HepG2 (cell line): ENCODE measurements around the gene ATF1. TPM values are rescaled to one million over a fixed set of nuclear protein-coding genes. Genes with fewer than 3 reads are reported as not detected.

Experiments
- ATAC-seq: fragments of 200-7000 bp; cut with Tn5 transposase; 3 replicates; pipeline ENCODE4 v1.9.1; 2020; ENCODE audit warnings: mild to moderate bottlenecking, moderate library complexity
- BruUV-seq: library from RNA; stranded (reverse); fragments of 400-500 nt; replicated peaks from 2 replicates; lab custom pipeline; 2021; lab: Mats Ljungman, UMichigan
- CTCF ChIA-PET: fragments of 300-600 bp; formaldehyde crosslinking; extraction: SDS; loops from one replicate; lab custom pipeline; 2021; ENCODE audit warnings: low total read pairs, inconsistent platforms, low intra/inter-chr PET ratio; lab: Yijun Ruan, JAX
- POLR2A ChIA-PET: fragments of 350-600 bp; sonication (Branson Sonifier 250); formaldehyde crosslinking; loops from one replicate; lab custom pipeline; 2020; ENCODE audit warnings: antibody characterized with exemption, inconsistent platforms; lab: Yijun Ruan, JAX
- DNase-seq: peaks from one replicate; pipeline ENCODE4 v3.0.0-alpha.2; 2015; ENCODE audit warnings: low spot score
- FAIRE-seq: peaks from 3 replicates; lab custom pipeline; 2011; peaks lifted over from hg19 to GRCh38; lab: Jason Lieb, UNC
- H2AFZ ChIP-seq: one replicate; pipeline ENCODE4 v1.6.1; 2011; ENCODE audit warnings: low read length, inconsistent platforms
- H3K27ac ChIP-seq: fragments of 300-600 bp; 3 replicates; pipeline ENCODE4 v1.8.0; 2011; ENCODE audit warnings: mixed run types, mild to moderate bottlenecking, mixed read lengths, low read length, inconsistent platforms; ENCODE audit not compliant: insufficient read depth; ENCODE audit errors: extremely low read length
- H3K27me3 ChIP-seq, 2 experiments: fragments of 200-600 bp in 1 of 2; 2 replicates in 1 of 2; 3 replicates in 1 of 2; pipeline versions ENCODE4 v1.6.0 to v1.8.0; 2011; ENCODE audit warnings: low read length in 2 of 2, mild to moderate bottlenecking in 2 of 2, moderate library complexity in 2 of 2, inconsistent platforms in 1 of 2; ENCODE audit not compliant: insufficient read depth in 2 of 2, control insufficient read depth in 1 of 2
- H3K36me3 ChIP-seq, 2 experiments: fragments of 200-600 bp in 1 of 2; replicated peaks in 1 of 2; 2 replicates in 1 of 2; 3 replicates in 1 of 2; pipeline versions ENCODE4 v1.5.1 to v1.8.0; 2011; ENCODE audit warnings: low read length in 2 of 2, inconsistent platforms in 1 of 2; ENCODE audit not compliant: insufficient read depth in 2 of 2, control insufficient read depth in 1 of 2
- H3K4me1 ChIP-seq: 2 replicates; pipeline ENCODE4 v1.5.1; 2012; ENCODE audit warnings: low read length, inconsistent platforms; ENCODE audit not compliant: insufficient read depth
- H3K4me2 ChIP-seq: 2 replicates; pipeline ENCODE4 v1.6.0; 2011; ENCODE audit warnings: low read depth, low read length, inconsistent platforms
- H3K4me3 ChIP-seq, 3 experiments: fragments of 200-600 bp in 1 of 3; sonication (generic), shearing (Covaris generic) in 1 of 3; replicated peaks in 1 of 3; 2 replicates each; pipeline ENCODE4 v1.5.1; 2011 to 2016; ENCODE audit warnings: low read length in 3 of 3, inconsistent platforms in 2 of 3, low read depth in 2 of 3, mild to moderate bottlenecking in 2 of 3, control low read depth in 1 of 3, mixed read lengths in 1 of 3; ENCODE audit not compliant: insufficient read depth in 1 of 3
- H3K79me2 ChIP-seq: one replicate; pipeline ENCODE4 v1.6.1; 2011; ENCODE audit warnings: low read length, inconsistent platforms; ENCODE audit not compliant: insufficient read depth
- H3K9ac ChIP-seq: 2 replicates; pipeline ENCODE4 v1.6.0; 2011; ENCODE audit warnings: mild to moderate bottlenecking, low read depth, low read length, inconsistent platforms; ENCODE audit not compliant: insufficient read depth
- H3K9me3 ChIP-seq: 2 replicates; pipeline ENCODE4 v1.5.1; 2012; ENCODE audit warnings: mild to moderate bottlenecking, low read length
- H4K20me1 ChIP-seq: 2 replicates; pipeline ENCODE4 v1.6.0; 2011; ENCODE audit warnings: inconsistent platforms, mild to moderate bottlenecking, low read length, moderate library complexity; ENCODE audit not compliant: insufficient read depth
- ARID5B ChIP-seq: IDR thresholded peaks from 2 replicates; pipeline ENCODE4 v1.4.0; 2020; ENCODE audit warnings: mild to moderate bottlenecking, missing genetic modification reagents
- ATM ChIP-seq: fragments of 450-650 bp; IDR thresholded peaks from 2 replicates; pipeline ENCODE4 v1.7.1; 2017; ENCODE audit warnings: mild to moderate bottlenecking, borderline replicate concordance
- KDM3A ChIP-seq: IDR thresholded peaks from 2 replicates; pipeline ENCODE4 v1.6.1; 2018; ENCODE audit warnings: low read depth, missing compliant biosample characterization
- PAWR ChIP-seq: sonication (generic); formaldehyde crosslinking; IDR thresholded peaks from 2 replicates; pipeline ENCODE4 v1.4.0; 2020; ENCODE audit warnings: missing genetic modification reagents, mild to moderate bottlenecking, borderline replicate concordance
- RFX1 ChIP-seq: fragments of 450-650 bp; IDR thresholded peaks from 2 replicates; pipeline ENCODE4 v1.6.1; 2017
- in situ Hi-C: cut with HindIII; loops from 2 replicates; pipeline ENCODE4 v1.10.0; 2017; ENCODE audit warnings: low pct_unique_long_range_greater_than_20kb; ENCODE audit not compliant: extremely low pct_ligation_motif_present
- intact Hi-C: fragments of 100-400 bp; cut with micrococcal nuclease; formaldehyde crosslinking; loops from one replicate; pipeline ENCODE4 v1.10.0; 2022; ENCODE audit not compliant: unreplicated experiment
- polyA plus RNA-seq, 8 experiments: library from polyadenylated mRNA; depleted of rRNA in 3 of 8; stranded (reverse) in 7 of 8; unstranded in 1 of 8; fragments of >200 nt; fragmentation: Illumina TruSeq in 4 of 8; extraction: Trizol in 4 of 8; gene quantifications; 2 replicates each; pipeline versions ENCODE4 v1.2.1 to v1.2.3, GENCODE V29; 2011 to 2016; ENCODE audit warnings: low read depth in 4 of 8, missing spikeins in 1 of 8, mixed read lengths in 1 of 8; ENCODE audit not compliant: insufficient read depth in 1 of 8
- total RNA-seq, 5 experiments: library from RNA; depleted of rRNA; stranded (reverse); fragments of >200 nt; fragmentation: Illumina TruSeq; extraction: Trizol; gene quantifications; 2 replicates each; pipeline ENCODE4 v1.2.3, GENCODE V29; 2016; ENCODE audit warnings: low read depth in 1 of 5

Gene ATF1
- total and polyA plus RNA-seq, 2 of the 13 experiments (the other 11 are each of a cell fraction or from before 2014, with no cell fraction given) = 29.3 to 52.0 TPM

DNA sequence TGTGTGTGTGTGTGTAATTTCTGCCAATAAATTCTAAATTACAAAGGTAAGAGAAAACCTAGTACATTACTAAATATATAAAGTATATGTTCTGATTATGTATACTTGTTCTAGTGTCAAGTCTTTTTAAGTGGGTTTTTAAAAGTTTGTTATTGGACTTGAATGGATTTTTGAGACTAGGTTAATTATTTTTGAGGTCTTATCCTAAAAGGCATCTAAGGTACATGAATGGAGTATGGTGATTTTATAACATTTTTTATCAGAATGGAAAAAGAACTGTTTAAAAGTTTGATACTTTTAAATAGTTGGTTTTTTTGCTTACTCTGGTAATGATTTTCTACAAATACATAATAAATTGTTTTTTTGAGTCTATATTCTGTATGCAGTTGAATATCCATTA lies 56.3 kb downstream of the ATF1 start:
- no peak for FAIRE-seq
- Histone ChIP-seq H3K27me3 (no peaks in the 10 kb centered on the region), H3K27ac (no peak overlapping the region)
- in situ Hi-C loops = loop anchor here (10.0 kb wide), 1 partner anchor 205 kb away; the partner anchor contains the start of gene SLC11A2
- BruUV-seq = no TSS peak
- ATAC-seq = no peak
- DNase-seq = no peak
- TF ChIP-seq KDM3A (CRISPR knock-in tag) = no peak
- no peak for TF ChIP-seq ATM
- TF ChIP-seq RFX1 = no peak
- no peak for TF ChIP-seq PAWR (CRISPR knock-in tag)
- TF ChIP-seq ARID5B = no peak
- TF ChIP-seq, all 625 proteins: peak for 0
- intact Hi-C loops = no loop called here
- no peak overlapping the region for H3K4me2 ChIP-seq
- peaks cover 14% of the 10 kb centered on the region for H3K4me1 ChIP-seq
- no peaks in the 10 kb centered on the region for H3K9me3 ChIP-seq
- H3K9ac ChIP-seq = no peak overlapping the region
- no peaks in the 10 kb centered on the region for H3K79me2 ChIP-seq
- peaks cover 7 to 32% of the 10 kb centered on the region in 2 experiments; a peak in 4 of 5 replicates for H3K36me3 ChIP-seq
- no peaks in the 10 kb centered on the region for H4K20me1 ChIP-seq
- CTCF ChIA-PET = no interaction called here
- no peak overlapping the region for H2AFZ ChIP-seq
- no peak overlapping the region for H3K4me3 ChIP-seq
- POLR2A ChIA-PET = no interaction called here
